Measurements from ENCODE around the gene DUSP8.
"Not testable (repeated sequence)": the region's sequence is repeated elsewhere in the genome, so short reads cannot be mapped to it uniquely, and the experiment has no call there.

DUSP8 gene

GRCh38 chr11:1589191-1589963 is 17.3 kb upstream of the DUSP8 start:
- not testable (repeated sequence) for H3K4me1 ChIP-seq (ENCODE audit: control insufficient read depth, insufficient read depth, low read length); H3K27ac ChIP-seq (ENCODE audit: low read length); H3K36me3 ChIP-seq (ENCODE audit: control insufficient read depth, insufficient read depth, low read length); H3K4me3 ChIP-seq (ENCODE audit: low read length); H3K27me3 ChIP-seq (ENCODE audit: control insufficient read depth, insufficient read depth, low read length); DNase-seq (ENCODE audit: low read depth, low spot score); H3K9me3 ChIP-seq (ENCODE audit: control insufficient read depth, insufficient read depth, low read length)
- WGBS (ENCODE audit: insufficient coverage, insufficient read length) = no CpG with 5 or more reads among the region's 10 CpGs

- Histone ChIP-seq H3K4me3 (ENCODE audit: low read length) (no peak overlapping the region), H3K27me3 (ENCODE audit: control insufficient read depth, insufficient read depth, low read length) (no peaks in the 10 kb centered on the region), H3K9me3 (ENCODE audit: control insufficient read depth, insufficient read depth, low read length) (no peaks in the 10 kb centered on the region), H3K36me3 (ENCODE audit: control insufficient read depth, insufficient read depth, low read length) (no peaks in the 10 kb centered on the region), H3K27ac (ENCODE audit: low read length) (no peak overlapping the region), H3K4me1 (ENCODE audit: control insufficient read depth, insufficient read depth, low read length) (no peaks in the 10 kb centered on the region)
- no CpG with 5 or more reads among the region's 2 CpGs for WGBS (ENCODE audit: insufficient coverage, insufficient read length)
- no peak for DNase-seq (ENCODE audit: low read depth, low spot score)
Measured at GRCh38 chr11:1586699-1587098, 14.6 kb upstream of the DUSP8 start.

GRCh38 chr11:1584661-1585370 is 12.7 kb upstream of the DUSP8 start, which contains the start of gene KRTAP5-1:
TSS of gene KRTAP5-1 (minus strand) at chr11:1585283. CDS start at chr11:1585249, 34 bp downstream.
- not testable (repeated sequence) for H3K27ac ChIP-seq (ENCODE audit: low read length); H3K36me3 ChIP-seq (ENCODE audit: control insufficient read depth, insufficient read depth, low read length); H3K4me1 ChIP-seq (ENCODE audit: control insufficient read depth, insufficient read depth, low read length); H3K27me3 ChIP-seq (ENCODE audit: control insufficient read depth, insufficient read depth, low read length); H3K4me3 ChIP-seq (ENCODE audit: low read length); DNase-seq (ENCODE audit: low read depth, low spot score); H3K9me3 ChIP-seq (ENCODE audit: control insufficient read depth, insufficient read depth, low read length)
- no CpG with 5 or more reads among the region's 9 CpGs for WGBS (ENCODE audit: insufficient coverage, insufficient read length)

- WGBS (ENCODE audit: insufficient coverage, insufficient read length) = no CpG with 5 or more reads among the region's 2 CpGs
- not testable (repeated sequence) for H3K27me3 ChIP-seq (ENCODE audit: control insufficient read depth, insufficient read depth, low read length); H3K9me3 ChIP-seq (ENCODE audit: control insufficient read depth, insufficient read depth, low read length)
Measured at GRCh38 chr11:1582909-1583308, 10.8 kb upstream of the DUSP8 start.

GRCh38 chr11:1581976-1582375 is 9.9 kb upstream of the DUSP8 start:
- no peaks in the 10 kb centered on the region for H3K4me1 ChIP-seq (ENCODE audit: control insufficient read depth, insufficient read depth, low read length)
- H3K27ac ChIP-seq (ENCODE audit: low read length) = no peak overlapping the region
- no peaks in the 10 kb centered on the region for H3K36me3 ChIP-seq (ENCODE audit: control insufficient read depth, insufficient read depth, low read length)
- H3K9me3 ChIP-seq (ENCODE audit: control insufficient read depth, insufficient read depth, low read length) = no peaks in the 10 kb centered on the region
- no peaks in the 10 kb centered on the region for H3K27me3 ChIP-seq (ENCODE audit: control insufficient read depth, insufficient read depth, low read length)
- no CpG with 5 or more reads among the region's 9 CpGs for WGBS (ENCODE audit: insufficient coverage, insufficient read length)
- no peak for DNase-seq (ENCODE audit: low read depth, low spot score)
- H3K4me3 ChIP-seq (ENCODE audit: low read length) = no peak overlapping the region

More at GRCh38 chr11:1582909-1583308, 10.8 kb upstream of the DUSP8 start:
- not testable (repeated sequence) for H3K36me3 ChIP-seq (ENCODE audit: control insufficient read depth, insufficient read depth, low read length); H3K27ac ChIP-seq (ENCODE audit: low read length); H3K4me1 ChIP-seq (ENCODE audit: control insufficient read depth, insufficient read depth, low read length); H3K4me3 ChIP-seq (ENCODE audit: low read length); DNase-seq (ENCODE audit: low read depth, low spot score)

GRCh38 chr11:1576825-1577224 is 4.8 kb upstream of the DUSP8 start:
- no CpG with 5 or more reads among the region's 6 CpGs for WGBS (ENCODE audit: insufficient coverage, insufficient read length)
- H3K27me3 ChIP-seq (ENCODE audit: control insufficient read depth, insufficient read depth, low read length) = peaks cover 17% of the 10 kb centered on the region
- no peak for DNase-seq (ENCODE audit: low read depth, low spot score)

GRCh38 chr11:1575756-1576155 is 3.7 kb upstream of the DUSP8 start:
- not testable (repeated sequence) for H3K4me3 ChIP-seq (ENCODE audit: low read length); H3K36me3 ChIP-seq (ENCODE audit: control insufficient read depth, insufficient read depth, low read length)
- WGBS (ENCODE audit: insufficient coverage, insufficient read length) = no CpG with 5 or more reads among the region's 16 CpGs

More at GRCh38 chr11:1576825-1577224, 4.8 kb upstream of the DUSP8 start:
- Histone ChIP-seq H3K4me3 (ENCODE audit: low read length) (no peak overlapping the region), H3K36me3 (ENCODE audit: control insufficient read depth, insufficient read depth, low read length) (no peaks in the 10 kb centered on the region), H3K4me1 (ENCODE audit: control insufficient read depth, insufficient read depth, low read length) (peaks cover 9% of the 10 kb centered on the region), H3K9me3 (ENCODE audit: control insufficient read depth, insufficient read depth, low read length) (no peaks in the 10 kb centered on the region), H3K27ac (ENCODE audit: low read length) (no peak overlapping the region)

GRCh38 chr11:1574933-1575242 is 2.8 kb upstream of the DUSP8 start:
- Histone ChIP-seq H3K9me3 (ENCODE audit: control insufficient read depth, insufficient read depth, low read length) (no peaks in the 10 kb centered on the region), H3K27me3 (ENCODE audit: control insufficient read depth, insufficient read depth, low read length) (peaks cover 17% of the 10 kb centered on the region), H3K36me3 (ENCODE audit: control insufficient read depth, insufficient read depth, low read length) (no peaks in the 10 kb centered on the region), H3K27ac (ENCODE audit: low read length) (no peak overlapping the region), H3K4me1 (ENCODE audit: control insufficient read depth, insufficient read depth, low read length) (peaks cover 13% of the 10 kb centered on the region), H3K4me3 (ENCODE audit: low read length) (no peak overlapping the region)
- DNase-seq (ENCODE audit: low read depth, low spot score) = no peak
- no CpG with 5 or more reads among the region's 7 CpGs for WGBS (ENCODE audit: insufficient coverage, insufficient read length)

More at GRCh38 chr11:1575756-1576155, 3.7 kb upstream of the DUSP8 start:
- H3K27ac ChIP-seq (ENCODE audit: low read length); DNase-seq (ENCODE audit: low read depth, low spot score); H3K9me3 ChIP-seq (ENCODE audit: control insufficient read depth, insufficient read depth, low read length): not testable (repeated sequence)
- Histone ChIP-seq H3K4me1 (ENCODE audit: control insufficient read depth, insufficient read depth, low read length) (peaks cover 11% of the 10 kb centered on the region), H3K27me3 (ENCODE audit: control insufficient read depth, insufficient read depth, low read length) (peaks cover 17% of the 10 kb centered on the region)

- no peaks in the 10 kb centered on the region for H3K36me3 ChIP-seq (ENCODE audit: control insufficient read depth, insufficient read depth, low read length)
- no peak overlapping the region for H3K27ac ChIP-seq (ENCODE audit: low read length)
- peaks cover 13% of the 10 kb centered on the region for H3K4me1 ChIP-seq (ENCODE audit: control insufficient read depth, insufficient read depth, low read length)
- no CpG with 5 or more reads among the region's 64 CpGs for WGBS (ENCODE audit: insufficient coverage, insufficient read length)
- H3K27me3 ChIP-seq (ENCODE audit: control insufficient read depth, insufficient read depth, low read length) = peaks cover 17% of the 10 kb centered on the region
- no peak for DNase-seq (ENCODE audit: low read depth, low spot score)
- no peaks in the 10 kb centered on the region for H3K9me3 ChIP-seq (ENCODE audit: control insufficient read depth, insufficient read depth, low read length)
- peak overlapping the region; percentile 30; the same call in 1 of the 2 replicates for H3K4me3 ChIP-seq (ENCODE audit: low read length)
Measured at GRCh38 chr11:1574238-1574932, 2.3 kb upstream of the DUSP8 start.

- Histone ChIP-seq H3K4me3 (ENCODE audit: low read length) (peak overlapping the region; percentile 30; the same call in 1 of the 2 replicates), H3K27me3 (ENCODE audit: control insufficient read depth, insufficient read depth, low read length) (peaks cover 17% of the 10 kb centered on the region), H3K27ac (ENCODE audit: low read length) (no peak overlapping the region), H3K36me3 (ENCODE audit: control insufficient read depth, insufficient read depth, low read length) (no peaks in the 10 kb centered on the region), H3K9me3 (ENCODE audit: control insufficient read depth, insufficient read depth, low read length) (no peaks in the 10 kb centered on the region), H3K4me1 (ENCODE audit: control insufficient read depth, insufficient read depth, low read length) (peaks cover 14% of the 10 kb centered on the region)
- DNase-seq (ENCODE audit: low read depth, low spot score) = no peak
- no CpG with 5 or more reads among the region's 7 CpGs for WGBS (ENCODE audit: insufficient coverage, insufficient read length)
Measured at GRCh38 chr11:1573903-1574237, 1.8 kb upstream of the DUSP8 start.
